GM04504 (cell line): Measurements from ENCODE around the gene KLRC1.
"Not testable (repeated sequence)": the region's sequence is repeated elsewhere in the genome, so short reads cannot be mapped to it uniquely, and the experiment has no call there.

Experiments used
- DNase-seq: peaks from one replicate; pipeline ENCODE4 v3.0.0-alpha.2; 2012; ENCODE audit warnings: low read depth

The KLRC1 gene

DNA sequence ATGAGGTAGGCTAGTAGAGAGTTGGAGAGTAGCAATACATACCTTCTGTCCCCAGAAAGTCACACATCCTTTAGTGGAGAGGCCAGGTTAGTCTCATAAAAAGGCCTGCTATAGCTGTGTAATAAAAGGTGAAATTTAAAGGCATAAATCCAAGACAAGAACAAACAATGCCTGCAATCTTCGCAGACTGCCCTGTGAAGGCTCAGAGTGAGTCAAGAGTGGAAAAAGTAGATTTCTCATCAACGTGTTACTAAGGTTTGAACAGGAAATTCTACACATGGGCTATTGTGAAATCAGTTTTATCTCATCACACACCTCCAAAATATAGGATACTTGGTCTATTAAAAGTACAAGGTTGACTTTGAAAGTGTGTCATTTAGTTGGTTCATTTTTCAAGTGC lies at the start of gene KLRC1:
TSS of gene KLRC1 (minus strand) at position 222 of the 400 bp plus-strand sequence. CDS start 2,221 bp downstream, outside the sequence.
- DNase-seq: no peak

DNA sequence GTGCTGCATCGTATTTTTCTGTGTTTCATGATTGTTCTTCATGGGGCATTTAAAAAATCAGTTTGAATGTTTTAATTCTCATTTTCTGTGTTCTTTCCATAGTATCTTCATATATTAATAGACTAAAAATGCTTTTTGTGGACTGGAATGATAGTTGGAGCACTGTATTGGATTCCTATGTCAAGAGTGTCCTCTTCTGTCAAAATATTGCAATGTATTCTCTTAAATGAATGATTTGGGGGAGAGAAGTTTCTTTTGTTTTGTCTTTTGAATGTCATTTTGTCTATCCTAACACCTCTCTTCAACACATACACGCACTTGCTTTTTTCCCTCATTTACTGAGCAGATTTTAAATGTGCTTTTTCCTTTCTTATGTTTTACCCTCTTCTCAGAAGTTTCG lies 47.9 kb upstream of the KLRC1 start:
- DNase-seq: peak; percentile 3

DNA sequence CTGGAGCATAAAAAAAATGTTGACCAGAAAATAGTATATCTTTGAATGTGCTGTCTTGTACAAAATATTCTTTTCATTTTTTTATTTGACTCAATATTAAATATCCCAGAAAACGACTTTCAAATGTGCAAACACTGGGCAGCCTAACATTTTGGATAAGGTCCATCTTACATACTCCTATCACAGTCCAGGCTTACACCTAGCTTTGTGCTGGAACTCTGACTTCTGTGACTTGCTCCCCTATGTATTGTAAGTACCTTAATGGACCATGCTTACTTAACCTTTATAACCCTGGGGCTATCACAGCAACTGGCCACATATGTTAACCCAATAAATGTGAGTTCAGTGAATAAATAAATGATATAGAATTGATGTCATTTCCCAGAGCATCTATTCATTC lies 44.9 kb upstream of the KLRC1 start:
- DNase-seq: no peak

DNA sequence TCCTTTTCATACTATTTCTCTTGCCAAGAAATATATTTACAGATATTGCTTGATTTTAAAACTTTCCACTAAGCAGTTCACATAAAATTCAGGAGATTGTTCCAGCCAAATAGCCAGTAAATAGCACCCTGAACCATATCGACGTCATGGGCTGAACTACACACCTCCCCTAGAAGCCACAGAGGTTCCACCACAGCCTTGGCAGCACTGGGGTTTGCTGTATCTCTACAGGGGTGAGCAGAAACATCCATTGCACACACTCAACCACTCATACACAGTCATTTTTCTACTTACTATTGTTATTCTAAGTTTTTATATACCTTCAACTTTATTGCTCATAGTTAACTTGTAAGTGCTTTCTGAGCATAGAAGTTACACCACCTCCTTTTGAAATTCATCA lies 44.4 kb upstream of the KLRC1 start:
- no peak for DNase-seq

DNA sequence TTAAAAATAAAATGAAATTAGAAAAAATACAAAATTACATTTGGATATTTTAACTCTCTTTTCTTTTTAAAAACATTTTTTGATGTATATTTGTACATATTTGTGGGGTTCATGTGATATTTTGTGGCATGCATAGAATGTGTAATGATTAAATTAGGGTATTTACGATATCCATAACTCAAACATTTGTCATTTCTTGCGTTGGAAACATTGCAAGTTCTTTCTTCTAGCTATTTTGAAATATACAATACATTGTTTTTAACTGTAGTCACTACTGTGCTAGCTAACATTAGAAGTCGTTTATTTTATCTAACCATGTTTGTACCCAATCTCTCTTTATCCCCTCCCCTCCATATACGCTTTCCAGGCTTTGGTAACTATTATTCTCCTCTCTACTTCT lies 38.6 kb upstream of the KLRC1 start:
- DNase-seq: no peak

DNA sequence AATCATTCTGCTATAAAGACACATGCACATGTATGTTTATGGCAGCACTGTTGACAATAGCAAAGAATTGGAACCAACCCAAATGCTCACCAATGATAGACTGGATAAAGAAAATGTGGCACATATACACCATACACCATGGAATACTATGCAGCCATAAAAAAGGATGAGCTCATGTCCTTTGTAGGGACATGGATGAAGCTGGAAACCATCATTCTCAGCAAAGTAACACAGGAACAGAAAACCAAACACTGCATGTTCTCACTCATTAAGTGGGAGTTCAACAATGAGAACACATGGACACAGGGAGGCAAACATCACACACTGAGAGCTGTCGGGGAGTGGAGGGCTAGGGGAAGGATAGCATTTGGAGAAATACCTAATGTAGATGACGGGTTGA lies 34.2 kb upstream of the KLRC1 start:
- DNase-seq: not testable (repeated sequence)

DNA sequence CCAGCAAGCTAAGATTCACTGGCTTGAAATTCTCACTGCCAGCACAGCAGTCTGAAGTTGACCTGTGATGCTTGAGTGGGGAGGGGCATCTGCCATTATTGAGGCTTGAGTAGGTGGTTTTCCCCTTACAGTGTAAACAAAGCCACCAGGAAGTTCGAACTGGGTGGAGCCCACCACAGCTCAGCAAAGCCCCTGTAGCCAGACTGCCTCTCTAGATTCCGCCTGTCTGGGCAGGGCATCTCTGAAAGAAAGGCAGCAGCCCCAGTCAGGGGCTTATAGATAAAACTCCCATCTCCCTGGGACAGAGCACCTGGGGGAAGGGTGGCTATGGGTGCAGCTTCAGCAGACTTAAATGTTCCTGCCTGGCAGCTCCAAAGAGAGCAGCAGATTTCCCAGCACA lies 28.7 kb upstream of the KLRC1 start:
- DNase-seq: not testable (repeated sequence)

DNA sequence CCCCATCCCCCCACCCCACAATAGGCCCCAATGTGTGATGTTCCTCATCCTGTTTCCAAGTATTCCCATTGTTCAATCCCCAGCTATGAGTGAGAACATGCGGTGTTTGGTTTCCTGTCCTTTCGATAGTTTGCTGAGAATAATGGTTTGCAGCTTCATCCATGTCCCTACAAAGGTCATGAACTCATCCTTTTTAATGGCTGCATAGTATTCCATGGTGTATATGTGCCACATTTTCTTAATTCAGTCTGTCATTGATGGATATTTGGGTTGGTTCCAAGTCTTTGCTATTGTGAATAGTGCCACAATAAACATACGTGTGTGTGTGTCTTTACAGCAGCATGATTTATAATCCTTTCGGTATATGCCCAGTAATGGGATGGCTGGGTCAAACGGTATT lies 19.6 kb upstream of the KLRC1 start:
- DNase-seq: not testable (repeated sequence)

DNA sequence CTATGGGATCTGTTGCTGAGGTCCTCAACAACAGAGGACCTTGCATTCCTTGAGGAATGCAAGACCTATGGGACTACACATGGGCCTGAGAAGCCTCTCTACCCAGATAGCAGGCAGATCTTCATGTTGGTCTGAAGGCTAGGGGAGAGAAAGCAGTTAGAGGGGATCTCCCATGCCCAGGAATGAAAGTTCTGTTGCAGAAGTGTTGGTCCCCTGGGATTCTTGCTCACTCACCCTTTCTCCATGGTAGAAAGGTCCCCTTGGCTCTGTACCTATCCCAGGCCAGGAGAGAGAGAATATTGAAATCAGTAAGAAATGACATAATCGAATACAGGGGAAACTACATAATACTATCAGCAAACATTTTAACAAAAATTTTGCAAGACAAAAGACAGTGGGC lies 16.5 kb upstream of the KLRC1 start:
- no peak for DNase-seq

DNA sequence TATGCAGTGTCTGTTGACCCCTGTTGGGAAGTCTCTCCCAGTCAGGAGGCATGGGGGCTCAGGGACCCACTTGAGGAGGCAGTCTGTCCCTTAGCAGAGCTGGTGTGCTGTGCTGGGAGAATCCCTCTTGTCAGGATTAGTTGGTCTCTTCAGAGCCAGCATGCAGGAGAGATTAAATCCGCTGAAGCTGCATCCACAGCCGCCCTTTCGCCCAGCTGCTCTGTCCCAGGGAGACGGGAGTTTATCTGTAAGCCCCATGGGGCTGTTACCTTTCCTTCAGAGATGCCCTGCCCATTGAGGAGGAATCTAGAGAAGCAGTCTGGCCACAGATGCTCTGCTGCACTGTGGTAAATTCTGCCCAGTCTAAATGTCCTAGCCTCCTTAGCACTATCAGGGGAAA lies 13.1 kb upstream of the KLRC1 start:
- DNase-seq: no peak

DNA sequence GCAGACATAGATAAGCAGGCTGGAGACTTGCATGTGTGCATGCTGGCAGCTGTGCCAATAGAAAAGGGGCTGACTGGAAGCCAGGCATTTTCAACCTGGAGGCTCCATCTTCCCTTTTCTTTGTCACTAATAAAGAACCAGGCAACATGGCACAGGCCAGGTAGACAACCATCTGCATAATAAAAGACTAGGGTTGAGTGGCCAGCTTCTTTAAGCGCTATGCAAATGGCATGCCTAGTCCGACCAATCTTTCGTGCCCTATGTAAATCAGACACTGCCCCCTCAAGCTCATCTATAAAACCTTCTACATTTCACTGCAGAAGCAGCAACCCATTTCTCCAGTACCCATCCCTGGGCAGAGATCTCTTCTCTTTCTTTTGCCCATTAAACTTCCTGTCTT lies 4.6 kb upstream of the KLRC1 start:
- no peak for DNase-seq

DNA sequence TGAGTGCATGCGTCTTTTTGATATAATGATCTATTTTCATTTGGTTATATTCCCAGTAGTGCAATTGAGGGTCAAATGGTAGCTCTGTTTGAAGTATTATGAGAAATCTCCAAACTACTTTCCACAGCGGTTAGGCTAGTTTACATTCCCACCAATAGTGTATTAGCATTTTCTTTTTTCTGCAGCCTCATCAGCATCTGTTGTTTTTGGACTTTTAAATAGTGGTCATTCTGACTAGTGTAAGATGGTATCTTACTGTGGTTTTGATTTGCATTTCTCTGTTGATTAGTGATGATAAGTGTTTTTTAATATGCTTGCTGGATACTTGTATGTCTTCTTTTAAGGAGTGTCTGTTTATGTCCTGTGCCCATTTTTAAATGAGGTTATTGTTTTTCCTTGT lies 3.7 kb upstream of the KLRC1 start:
- no peak for DNase-seq

DNA sequence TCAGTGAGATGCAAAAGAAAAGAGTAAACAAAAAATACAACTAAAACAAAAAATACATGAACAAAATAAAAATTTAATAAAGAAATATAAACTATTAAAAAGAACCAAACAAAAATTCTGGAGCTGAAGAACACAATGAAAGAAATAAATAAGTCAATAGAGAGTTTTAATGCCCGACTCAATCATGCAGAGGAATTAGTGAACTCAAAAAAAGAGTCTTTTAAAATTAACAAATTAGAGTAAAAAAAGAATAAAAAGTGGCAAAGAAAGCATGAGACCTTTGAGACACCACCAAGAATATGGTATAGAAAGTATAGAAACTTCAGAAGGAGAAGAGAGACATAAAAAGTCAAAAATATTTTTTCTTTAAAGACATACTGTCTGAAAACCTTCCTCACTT lies 2.6 kb upstream of the KLRC1 start:
- no peak for DNase-seq

DNA sequence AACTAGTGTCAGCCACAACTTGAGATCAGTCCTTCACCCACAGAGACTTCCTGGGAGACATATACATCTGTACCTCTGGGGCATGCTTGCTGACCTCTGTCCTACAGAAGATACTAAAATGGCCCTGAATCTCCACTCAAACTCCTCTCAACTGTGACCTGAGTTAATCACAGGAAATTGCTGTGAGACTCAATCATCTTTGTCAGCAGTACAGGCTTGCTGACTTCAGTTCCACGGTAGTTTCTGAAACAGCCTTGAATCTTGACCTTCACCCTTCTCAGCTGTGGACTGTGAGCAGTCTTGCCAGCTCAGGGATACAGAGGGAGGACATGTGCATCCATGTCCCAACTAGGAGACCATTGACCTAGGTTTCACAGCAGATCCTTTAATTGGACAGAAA lies 1.4 kb upstream of the KLRC1 start:
- no peak for DNase-seq

DNA sequence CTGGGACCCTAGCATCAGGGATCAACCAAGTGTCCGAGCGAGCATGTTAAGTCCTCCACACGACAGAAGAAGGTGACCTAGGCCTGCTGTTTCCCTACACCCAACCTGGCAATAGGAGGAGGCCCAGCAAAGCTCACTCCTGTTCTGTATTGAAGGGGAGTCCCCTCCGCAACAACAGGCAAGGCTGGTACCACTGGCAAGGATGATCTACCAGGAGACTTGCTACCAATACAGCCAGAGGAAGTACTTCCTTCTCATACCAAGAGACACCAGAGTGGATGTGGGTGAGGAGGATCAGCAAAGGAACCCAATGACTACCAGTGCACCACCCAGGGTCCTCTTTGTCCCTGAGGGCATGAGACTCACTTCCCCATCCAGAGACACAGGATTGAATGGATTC lies 4.9 kb downstream of the KLRC1 start:
- DNase-seq: no peak

DNA sequence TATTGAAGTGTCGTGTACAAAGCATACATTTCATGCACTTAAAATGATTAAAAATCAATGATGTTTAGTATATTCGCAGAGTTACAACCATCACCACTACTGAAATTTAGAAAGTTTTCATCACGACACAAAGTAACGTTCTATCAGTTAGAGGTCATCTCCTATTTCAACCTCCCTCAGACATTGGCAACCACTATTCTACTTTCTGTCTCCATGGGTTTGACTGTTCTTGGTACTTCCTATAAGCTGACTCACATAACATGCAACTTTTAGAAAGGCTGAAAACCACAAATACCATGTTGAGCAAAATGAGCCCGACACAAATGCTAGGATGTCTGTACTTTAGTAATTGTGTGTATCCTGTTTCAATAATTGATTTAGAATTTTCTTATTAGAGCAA lies 7.1 kb downstream of the KLRC1 start:
- DNase-seq: not testable (repeated sequence)

DNA sequence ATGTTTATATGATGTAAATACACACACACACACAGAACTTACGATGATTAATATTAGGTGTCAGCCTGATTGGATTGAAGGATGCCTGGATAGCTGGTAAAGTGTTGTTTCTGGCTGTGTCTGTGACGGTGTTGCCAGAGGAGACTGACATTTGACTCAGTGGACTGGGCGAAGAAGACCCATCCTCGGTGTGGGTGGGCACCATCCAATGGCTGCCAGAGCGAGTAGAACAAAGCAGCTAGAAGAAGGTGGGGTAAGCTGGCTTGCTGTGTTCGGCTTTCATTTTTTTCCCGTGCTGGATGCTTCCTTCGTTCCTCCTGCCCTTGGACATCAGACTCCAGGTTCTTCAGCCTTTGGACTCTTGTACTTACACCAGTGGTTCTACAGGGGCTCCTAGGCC lies 12.0 kb downstream of the KLRC1 start:
- DNase-seq: not testable (repeated sequence)

DNA sequence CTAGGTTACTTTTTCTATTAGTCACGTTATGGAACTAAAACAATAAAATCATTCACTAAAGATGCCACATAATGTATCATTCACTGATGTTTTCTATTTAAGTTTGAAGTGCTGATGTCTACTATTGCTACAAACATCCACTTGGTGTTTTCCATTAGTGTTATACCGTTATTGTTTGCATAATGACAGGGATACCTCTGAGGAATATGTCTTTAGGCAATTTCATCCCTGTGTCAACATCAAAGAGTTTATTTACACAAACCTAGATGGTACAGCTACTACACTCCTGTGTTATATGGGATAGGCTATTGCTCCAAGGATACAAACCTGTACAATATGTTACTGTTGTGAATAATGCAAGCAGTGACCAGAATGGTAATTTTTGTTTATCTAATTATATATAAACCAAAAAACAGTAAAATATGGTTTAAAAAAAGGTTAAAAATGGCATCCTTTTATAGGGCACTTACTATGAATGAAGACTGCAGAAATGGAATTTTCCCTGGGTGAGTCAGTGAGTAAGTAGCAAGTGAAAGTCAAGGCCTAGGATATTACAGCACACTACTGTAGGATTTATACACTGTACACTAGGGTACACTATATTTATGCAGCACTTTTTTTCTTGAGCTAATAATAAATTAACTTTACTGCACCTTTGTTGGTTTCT lies 13.4 kb downstream of the KLRC1 start:
- not testable (repeated sequence) for DNase-seq

DNA sequence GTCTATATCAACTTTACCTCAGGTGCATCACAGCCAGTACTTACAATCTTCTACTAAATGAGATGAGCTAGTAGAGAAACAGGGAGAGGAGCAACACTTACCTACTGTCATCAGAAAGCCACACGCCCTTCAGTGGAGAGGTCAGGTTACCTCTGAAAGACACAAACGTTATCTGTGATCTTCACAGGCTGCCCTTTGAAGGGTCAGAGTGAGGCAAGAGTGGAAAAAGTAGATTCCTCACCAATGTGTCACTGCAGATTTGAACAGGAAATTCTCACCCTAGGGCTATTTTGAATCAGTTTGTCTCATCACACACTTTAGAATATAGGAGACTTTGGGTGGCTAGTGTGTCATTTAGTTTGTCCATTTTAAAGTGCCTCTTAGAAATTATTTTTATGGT lies 15.6 kb downstream of the KLRC1 start:
- not testable (repeated sequence) for DNase-seq

DNA sequence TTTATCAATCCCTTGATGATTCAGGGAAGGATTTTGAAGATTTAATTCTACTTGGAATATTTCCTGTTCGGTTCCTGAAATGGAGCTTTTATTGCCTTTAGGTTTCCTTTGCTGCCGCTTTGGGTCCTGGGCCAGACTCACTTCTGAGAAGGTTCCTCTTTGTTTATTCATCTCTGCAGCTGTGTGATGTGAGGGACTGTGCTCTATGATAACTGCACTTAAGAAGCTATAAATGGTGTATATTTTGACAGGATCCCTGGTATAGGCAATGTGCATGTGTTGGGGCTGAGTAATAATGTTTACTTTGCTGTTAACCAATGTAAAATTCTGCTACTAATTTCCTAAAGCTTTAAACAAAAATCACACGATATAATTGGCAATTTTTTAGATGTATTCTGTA lies 17.4 kb downstream of the KLRC1 start, which contains the start of gene KLRC2:
TSS of gene KLRC2 (minus strand) at position 195 of the 400 bp plus-strand sequence. CDS start at position 171, 24 bp downstream.
- DNase-seq: not testable (repeated sequence)

DNA sequence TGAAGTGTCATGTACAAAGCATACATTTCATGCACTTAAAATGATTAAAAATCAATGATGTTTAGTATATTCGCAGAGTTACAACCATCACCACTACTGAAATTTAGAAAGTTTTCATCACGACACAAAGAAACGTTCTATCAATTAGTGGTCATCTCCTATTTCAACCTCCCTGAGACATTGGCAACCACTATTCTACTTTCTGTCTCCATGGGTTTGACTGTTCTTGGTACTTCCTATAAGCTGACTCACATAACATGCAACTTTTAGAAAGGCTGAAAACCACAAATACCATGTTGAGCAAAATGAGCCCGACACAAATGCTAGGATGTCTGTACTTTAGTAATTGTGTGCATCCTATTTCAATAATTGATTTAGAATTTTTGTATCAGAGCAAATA lies 22.6 kb downstream of the KLRC1 start:
- DNase-seq: not testable (repeated sequence)

DNA sequence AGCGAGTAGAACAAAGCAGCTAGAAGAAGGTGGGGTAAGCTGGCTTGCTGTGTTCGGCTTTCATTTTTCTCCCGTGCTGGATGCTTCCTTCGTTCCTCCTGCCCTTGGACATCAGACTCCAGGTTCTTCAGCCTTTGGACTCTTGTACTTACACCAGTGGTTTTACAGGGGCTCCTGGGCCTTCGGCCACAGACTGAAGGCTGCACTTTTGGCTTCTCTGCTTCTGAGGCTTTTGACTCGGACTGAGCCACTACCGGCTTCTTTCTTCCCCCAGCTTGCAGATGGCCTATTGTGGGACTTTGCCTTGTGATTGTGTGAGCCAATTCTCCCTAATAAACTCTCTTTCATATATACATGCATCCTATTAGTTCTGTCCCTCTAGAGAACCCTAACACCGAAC lies 27.2 kb downstream of the KLRC1 start:
- DNase-seq: not testable (repeated sequence)

DNA sequence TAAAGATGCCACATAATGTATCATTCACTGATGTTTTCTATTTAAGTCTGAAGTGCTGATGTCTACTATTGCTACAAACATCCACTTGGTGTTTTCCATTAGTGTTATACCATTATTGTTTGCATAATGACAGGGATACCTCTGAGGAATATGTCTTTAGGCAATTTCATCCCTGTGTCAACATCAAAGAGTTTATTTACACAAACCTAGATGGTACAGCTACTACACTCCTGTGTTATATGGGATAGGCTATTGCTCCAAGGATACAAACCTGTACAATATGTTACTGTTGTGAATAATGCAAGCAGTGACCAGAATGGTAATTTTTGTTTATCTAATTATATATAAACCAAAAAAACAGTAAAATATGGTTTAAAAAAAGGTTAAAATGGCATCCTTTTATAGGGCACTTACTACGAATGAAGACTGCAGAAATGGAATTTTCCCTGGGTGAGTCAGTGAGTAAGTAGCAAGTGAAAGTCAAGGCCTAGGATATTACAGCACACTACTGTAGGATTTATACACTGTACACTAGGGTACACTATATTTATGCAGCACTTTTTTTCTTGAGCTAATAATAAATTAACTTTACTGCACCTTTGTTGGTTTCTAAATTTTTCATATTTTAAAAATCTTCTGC lies 28.8 kb downstream of the KLRC1 start:
- DNase-seq: not testable (repeated sequence)

DNA sequence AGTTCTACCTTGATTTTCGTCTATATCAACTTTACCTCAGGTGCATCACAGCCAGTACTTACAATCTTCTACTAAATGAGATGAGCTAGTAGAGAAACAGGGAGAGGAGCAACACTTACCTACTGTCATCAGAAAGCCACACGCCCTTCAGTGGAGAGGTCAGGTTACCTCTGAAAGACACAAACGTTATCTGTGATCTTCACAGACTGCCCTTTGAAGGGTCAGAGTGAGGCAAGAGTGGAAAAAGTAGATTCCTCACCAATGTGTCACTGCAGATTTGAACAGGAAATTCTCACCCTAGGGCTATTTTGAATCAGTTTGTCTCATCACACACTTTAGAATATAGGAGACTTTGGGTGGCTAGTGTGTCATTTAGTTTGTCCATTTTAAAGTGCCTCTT lies 31.0 kb downstream of the KLRC1 start:
- DNase-seq: not testable (repeated sequence)
